ENCODE measurements around the gene CFL1.

CFL1 gene

DNA sequence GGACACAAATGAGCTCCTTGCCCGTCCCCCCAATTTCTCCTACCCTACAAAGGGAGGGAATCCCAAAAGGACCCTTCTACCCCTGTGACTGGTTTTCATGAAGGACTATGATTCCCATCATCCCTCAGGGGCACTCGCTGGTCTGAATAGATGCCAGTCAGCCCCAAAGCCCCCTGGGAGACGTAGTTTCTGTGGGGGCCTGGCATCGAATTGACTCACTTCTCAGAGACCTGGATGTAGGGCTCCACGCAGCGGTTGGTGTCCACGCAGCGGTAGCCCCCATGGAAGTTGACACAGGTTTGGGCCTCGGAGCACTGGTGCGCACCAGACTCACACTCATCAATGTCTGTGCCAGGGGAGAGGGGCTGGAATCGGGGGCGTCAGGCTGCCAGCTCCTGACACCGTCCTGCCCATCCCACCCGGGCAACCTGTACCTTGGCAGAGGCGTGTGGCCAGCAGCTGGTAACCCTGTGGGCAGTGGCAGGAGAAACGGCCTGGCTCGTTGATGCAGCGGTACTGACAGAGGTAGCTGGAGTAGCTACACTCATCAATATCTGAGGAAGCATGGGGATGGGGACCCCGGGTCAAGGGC is 10.2 kb upstream of the CFL1 start:
- Mint-ChIP-seq H3K36me3 (ENCODE audit: low read depth) (peaks cover 8% of the 10 kb centered on the region), H3K27me3 (no peaks in the 10 kb centered on the region), H3K4me3 (no peak overlapping the region), H3K4me1 (peaks cover 20% of the 10 kb centered on the region), H3K27ac (no peak overlapping the region), H3K9me3 (no peaks in the 10 kb centered on the region)
- DNase-seq (no peak), ATAC-seq (no peak)

DNA sequence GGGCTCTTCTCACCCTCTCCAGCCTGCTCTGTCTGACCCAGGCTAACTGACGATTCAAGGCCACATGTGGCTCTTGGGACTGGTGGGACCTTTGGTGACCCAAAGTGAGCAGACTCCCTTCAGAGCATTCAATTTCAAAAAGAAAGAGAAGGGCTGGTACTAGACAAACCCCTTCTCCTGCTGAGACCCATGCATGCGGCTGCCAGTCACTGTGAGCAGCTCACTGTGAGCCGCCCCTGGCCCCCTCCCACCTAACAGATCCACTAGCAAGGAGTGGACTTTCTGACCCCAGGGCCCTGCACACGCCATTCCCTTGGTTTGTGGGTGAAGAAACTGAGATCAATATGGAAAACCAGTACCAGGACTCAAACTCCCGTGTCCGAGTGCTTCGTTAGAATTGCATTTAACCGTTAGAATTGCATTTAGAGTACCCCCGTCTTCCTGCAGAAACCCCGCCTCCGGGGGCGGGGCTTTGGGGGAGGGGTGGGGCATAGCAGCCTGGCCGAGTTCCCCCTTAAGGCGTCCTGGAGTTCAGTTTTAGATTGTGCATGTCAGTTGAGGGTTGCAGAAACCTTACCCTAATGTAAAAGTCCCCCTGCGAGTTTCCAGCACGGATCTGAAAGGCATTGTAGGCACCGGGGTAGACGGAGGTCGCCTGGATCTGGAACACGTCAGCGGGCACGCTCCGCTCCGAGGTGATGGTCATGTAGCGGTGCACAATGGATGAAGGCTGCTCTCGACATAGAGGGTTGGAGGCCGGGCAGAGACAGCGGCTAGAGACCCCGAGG is 9.5 kb upstream of the CFL1 start:
- Mint-ChIP-seq H3K36me3 (ENCODE audit: low read depth) (peaks cover 12% of the 10 kb centered on the region), H3K9me3 (no peaks in the 10 kb centered on the region), H3K4me3 (no peak overlapping the region), H3K4me1 (peaks cover 20% of the 10 kb centered on the region), H3K27ac (no peak overlapping the region), H3K27me3 (no peaks in the 10 kb centered on the region)
- DNase-seq (peak; percentile 60), ATAC-seq (no peak)

DNA sequence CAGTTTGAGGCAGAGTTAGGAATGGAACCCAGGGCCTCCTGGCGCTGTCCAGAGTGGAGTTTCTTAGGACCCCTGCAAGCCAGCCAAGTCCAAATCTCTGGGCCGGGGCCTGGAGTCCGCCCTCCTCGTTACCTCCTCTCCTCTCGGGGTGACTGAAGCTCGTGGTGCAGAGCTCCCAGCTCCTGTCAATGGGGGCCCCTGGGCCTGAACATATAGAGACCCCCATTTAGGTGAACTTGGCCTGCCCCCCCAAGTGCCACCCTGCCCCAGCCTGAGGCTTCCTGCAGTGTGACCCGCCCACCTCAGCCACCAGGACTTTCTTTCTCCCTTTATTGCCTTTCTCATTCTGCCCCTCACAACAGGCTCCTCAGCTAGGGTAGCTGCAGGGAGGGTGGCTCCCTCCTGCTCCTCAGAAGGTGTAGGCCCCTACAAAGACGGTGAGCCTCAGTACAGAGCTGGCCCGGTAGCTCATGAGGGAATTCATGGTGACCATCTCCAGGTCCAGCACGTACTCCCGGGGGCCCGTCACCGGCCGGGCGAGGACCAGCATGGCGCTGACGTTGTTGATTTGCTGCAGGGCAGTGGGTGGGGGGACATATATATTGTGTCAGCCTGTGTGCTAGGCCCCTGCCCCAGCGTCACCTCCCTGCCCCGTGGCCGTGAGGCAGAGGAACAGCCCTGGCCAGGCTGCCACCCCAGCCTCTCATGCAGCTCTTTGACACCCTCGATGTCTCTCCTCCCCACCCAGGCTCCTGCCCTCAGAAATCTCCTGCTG is 8.7 kb upstream of the CFL1 start:
- Mint-ChIP-seq H3K27ac (no peak overlapping the region), H3K4me3 (no peak overlapping the region), H3K4me1 (peaks cover 23% of the 10 kb centered on the region), H3K36me3 (ENCODE audit: low read depth) (peaks cover 15% of the 10 kb centered on the region), H3K27me3 (no peaks in the 10 kb centered on the region), H3K9me3 (no peaks in the 10 kb centered on the region)
- ATAC-seq = no peak
- no peak for DNase-seq

DNA sequence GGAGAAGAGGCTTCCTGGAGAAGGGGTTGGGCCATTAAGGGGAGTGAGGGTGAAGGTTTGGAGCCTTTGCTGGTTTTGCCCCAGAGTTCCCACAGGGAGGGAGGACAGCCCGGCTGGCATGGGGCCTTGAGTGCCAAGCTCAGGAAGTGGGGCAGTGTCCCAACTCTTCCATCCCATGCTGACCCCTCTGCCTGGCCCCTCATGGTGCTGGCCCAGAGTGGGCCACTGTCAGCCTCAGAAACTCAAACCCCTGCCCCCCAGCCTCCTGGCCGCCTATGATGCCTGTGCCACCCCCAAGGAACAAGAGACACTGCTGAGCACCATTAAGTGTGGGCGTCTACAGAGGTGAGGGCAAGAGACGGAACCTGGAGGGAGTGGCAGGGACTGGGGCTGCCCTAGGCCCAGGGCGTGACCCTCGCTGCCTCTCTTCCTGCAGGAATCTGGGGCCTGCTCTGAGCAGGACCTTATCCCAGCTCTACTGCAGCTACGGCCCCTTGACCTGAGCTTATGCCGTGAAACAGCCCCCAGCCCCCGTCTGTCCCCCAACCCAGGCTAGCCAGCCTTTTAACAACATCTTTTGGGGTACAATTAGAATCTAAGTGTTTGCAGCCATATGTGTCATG is 7.7 kb upstream of the CFL1 start:
- ATAC-seq = no peak
- no peak for DNase-seq
- H3K36me3 Mint-ChIP-seq (ENCODE audit: low read depth) = peaks cover 21% of the 10 kb centered on the region
- H3K4me3 Mint-ChIP-seq = no peak overlapping the region
- H3K4me1 Mint-ChIP-seq = peaks cover 19% of the 10 kb centered on the region
- H3K27ac Mint-ChIP-seq = no peak overlapping the region
- no peaks in the 10 kb centered on the region for H3K9me3 Mint-ChIP-seq
- H3K27me3 Mint-ChIP-seq = no peaks in the 10 kb centered on the region

DNA sequence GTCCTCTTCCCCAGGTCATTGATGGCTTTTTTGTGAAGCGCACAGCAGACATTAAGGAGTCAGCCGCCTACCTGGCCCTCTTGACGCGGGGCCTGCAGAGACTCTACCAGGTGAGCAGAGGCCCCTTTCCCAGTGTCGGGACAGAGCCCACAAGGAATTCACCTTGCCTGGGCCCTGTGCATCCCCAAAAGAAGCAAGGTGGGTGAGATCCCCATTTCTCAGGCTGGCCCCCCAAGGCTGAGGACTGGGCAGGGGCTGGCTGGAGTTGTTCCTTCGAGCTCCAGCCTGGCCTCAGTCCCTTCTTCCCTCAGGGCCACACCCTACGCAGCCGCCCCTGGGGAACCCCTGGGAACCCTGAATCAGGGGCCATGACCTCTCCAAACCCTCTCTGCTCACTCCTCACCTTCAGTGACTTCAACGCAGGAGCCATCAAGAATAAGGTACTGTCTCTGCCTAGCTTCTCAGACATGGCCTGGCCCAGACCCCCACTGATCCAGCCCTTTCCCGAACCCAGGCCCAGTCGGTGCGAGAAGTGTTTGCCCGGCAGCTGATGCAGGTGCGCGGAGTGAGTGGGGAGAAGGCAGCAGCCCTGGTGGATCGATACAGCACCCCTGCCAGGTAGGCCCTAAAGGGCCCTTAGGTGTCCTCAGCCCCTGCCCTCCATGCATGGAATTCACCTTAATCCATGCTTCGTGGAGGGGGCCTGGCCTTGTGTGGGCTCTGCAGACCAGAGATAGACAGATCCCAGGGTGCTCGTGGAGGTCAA is 6.9 kb upstream of the CFL1 start:
- Mint-ChIP-seq H3K36me3 (ENCODE audit: low read depth) (peaks cover 22% of the 10 kb centered on the region), H3K9me3 (no peaks in the 10 kb centered on the region), H3K27ac (no peak overlapping the region), H3K27me3 (no peaks in the 10 kb centered on the region), H3K4me1 (peaks cover 18% of the 10 kb centered on the region), H3K4me3 (no peak overlapping the region)
- no peak for ATAC-seq
- no peak for DNase-seq

DNA sequence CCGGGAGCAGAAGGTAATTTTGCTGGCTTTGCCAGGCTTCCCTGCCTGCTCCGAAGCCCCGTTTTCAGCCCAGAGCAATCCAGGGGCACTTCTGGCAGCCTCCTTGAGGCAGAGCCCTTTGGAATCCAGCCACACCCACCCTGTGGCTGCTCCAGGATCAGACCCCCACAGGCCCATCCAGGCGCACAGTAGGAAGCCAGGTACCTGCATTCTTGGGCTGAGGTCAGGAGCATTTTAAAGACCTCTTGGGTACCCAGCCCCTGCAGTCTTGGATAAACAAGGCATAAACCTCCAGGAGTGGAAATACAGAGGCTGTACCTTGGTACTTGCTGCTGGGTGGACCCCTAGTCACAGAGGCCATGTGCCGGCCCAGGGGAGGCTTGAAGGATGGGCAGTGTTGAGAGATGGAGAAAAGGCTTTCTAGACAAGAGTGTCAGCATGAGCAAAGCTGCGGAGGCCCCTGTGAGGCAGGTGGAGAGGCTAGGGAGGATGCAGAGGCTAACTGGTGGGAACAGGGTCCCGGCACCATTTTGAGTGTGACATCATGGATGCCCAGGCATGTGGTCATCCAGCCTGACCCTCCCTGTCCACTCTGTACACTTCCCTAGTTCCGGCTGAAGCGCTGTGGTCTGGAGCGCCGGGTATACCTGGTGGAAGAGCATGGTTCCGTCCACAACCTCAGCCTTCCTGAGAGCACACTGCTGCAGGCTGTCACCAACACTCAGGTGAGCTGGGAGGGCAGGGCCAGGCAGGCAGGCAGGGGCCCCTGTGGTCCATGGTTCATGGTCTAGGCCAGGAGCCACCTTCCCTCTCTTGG is 6.1 kb upstream of the CFL1 start:
- no peak overlapping the region for H3K27ac Mint-ChIP-seq
- H3K36me3 Mint-ChIP-seq (ENCODE audit: low read depth) = peaks cover 22% of the 10 kb centered on the region
- no peaks in the 10 kb centered on the region for H3K27me3 Mint-ChIP-seq
- ATAC-seq = no peak
- H3K9me3 Mint-ChIP-seq = no peaks in the 10 kb centered on the region
- H3K4me1 Mint-ChIP-seq = peaks cover 19% of the 10 kb centered on the region
- H3K4me3 Mint-ChIP-seq = no peak overlapping the region
- DNase-seq = no peak

DNA sequence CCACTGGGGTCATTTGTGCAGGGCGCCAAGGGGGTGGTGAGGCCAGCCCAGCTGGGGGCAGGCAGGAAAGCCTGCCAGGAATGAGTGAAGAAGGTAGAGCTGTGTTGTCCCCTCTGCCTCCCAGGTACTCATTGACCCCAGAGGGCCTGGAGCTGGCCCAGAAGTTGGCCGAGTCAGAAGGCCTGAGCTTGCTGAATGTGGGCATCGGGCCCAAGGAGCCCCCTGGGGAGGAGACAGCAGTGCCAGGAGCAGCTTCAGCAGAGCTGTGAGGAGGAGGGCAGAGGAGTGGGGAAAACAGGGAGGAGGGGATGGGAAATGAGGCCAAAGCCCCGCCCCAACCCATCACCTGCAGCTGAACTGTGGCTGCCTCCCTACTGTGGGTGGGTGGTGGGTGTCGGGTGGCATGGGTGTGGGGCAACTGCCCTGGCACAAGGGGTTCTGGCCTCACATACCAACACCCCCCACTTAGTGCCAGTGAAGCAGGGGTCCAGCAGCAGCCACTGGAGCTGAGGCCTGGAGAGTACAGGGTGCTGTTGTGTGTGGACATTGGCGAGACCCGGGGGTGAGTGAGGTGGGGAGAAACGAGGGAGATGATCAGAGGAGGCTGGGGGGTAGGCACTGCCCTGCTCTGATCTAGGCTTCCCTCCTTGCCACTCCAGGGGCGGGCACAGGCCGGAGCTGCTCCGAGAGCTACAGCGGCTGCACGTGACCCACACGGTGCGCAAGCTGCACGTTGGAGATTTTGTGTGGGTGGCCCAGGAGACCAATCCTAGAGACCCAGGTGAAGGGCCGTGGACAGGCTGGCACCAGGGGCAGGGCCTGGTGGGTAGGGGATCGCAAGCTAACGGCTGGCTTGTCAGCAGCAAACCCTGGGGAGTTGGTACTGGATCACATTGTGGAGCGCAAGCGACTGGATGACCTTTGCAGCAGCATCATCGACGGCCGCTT is 5.2 kb upstream of the CFL1 start:
- Mint-ChIP-seq H3K36me3 (ENCODE audit: low read depth) (peaks cover 22% of the 10 kb centered on the region), H3K27me3 (no peaks in the 10 kb centered on the region), H3K27ac (peak overlapping the region; percentile 31), H3K9me3 (no peaks in the 10 kb centered on the region), H3K4me3 (no peak overlapping the region), H3K4me1 (peaks cover 25% of the 10 kb centered on the region)
- no peak for DNase-seq
- ATAC-seq = no peak

DNA sequence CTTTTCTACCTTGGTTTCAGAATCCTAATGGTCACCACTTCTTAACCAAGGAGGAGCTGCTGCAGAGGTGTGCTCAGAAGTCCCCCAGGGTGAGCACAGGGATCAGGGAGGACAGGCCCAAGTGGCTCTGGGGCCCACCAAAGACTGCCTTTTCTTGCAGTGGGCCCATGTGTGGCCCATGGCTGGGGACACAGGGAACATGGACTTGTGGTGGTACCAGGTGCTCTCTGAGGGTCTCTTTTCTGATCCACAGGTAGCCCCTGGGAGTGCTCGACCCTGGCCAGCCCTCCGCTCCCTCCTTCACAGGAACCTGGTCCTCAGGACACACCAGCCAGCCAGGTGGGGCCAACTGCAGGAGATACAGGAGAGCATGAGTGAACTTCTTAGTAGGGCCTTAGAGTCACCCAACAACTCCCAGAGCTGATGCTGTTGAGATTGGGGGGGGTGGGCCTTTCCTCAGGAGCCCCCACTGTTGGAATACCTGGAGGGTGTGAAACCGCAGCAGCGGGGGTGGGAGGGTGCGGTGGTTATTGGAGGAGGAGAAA is 4.3 kb upstream of the CFL1 start:
- no peak overlapping the region for H3K4me3 Mint-ChIP-seq
- ATAC-seq (no peak), DNase-seq (no peak)
- H3K27me3 Mint-ChIP-seq = no peaks in the 10 kb centered on the region
- H3K9me3 Mint-ChIP-seq = no peaks in the 10 kb centered on the region
- peaks cover 26% of the 10 kb centered on the region for H3K4me1 Mint-ChIP-seq
- H3K36me3 Mint-ChIP-seq (ENCODE audit: low read depth) = peaks cover 22% of the 10 kb centered on the region
- peak overlapping the region; percentile 31 for H3K27ac Mint-ChIP-seq

DNA sequence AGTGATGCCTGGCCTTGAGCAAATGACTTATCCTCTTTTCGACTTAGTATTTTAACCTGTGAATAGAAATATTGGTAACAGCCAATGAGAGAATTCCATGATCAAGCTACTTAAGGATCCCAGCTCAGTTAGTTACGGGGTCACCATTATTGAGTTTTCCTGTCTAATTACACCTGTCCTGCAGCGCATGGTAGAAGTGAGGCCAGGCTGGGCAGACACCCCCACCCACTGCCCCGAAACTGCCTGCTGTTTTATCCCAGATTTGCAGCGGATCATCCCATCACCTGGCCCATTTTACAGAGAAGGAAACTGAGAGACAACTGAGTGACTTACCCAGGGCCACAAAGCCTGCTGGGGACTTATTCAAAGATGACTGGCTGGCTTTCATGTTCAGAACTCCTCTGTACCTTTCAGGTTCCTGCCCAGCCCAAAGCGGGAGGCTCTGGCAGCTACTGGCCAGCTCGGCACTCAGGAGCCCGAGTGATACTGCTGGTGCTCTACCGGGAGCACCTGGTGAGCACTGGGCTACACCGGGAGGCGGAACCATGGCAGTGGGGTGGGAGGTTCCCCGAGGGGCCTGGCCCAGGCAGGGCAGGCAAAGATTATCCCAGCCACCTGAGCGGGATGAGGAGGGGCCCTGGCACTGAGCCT is 3.7 kb upstream of the CFL1 start:
- no peak for ATAC-seq
- Mint-ChIP-seq H3K4me3 (peak overlapping the region; percentile 95), H3K27me3 (no peaks in the 10 kb centered on the region), H3K4me1 (peaks cover 28% of the 10 kb centered on the region), H3K9me3 (no peaks in the 10 kb centered on the region), H3K27ac (peak overlapping the region; percentile 94), H3K36me3 (ENCODE audit: low read depth) (peaks cover 22% of the 10 kb centered on the region)
- DNase-seq = no peak

DNA sequence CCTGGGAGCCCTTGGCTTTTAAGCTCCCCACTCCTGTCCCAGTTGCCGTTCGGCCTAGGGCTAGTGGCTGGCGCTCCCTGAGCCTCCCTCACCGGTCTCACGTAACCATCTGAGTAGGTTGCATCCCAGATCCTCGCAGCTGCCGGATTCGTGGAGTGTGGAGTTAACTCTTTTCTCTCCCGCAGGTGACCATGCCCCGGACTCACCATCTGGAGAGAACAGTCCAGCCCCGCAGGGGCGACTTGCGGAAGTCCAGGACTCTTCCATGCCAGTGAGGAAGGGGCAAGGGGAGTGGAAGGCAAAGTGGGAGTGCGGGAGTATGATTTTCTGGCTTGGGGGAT is 3.2 kb upstream of the CFL1 start:
- H3K27me3 Mint-ChIP-seq = no peaks in the 10 kb centered on the region
- peak overlapping the region; percentile 94 for H3K27ac Mint-ChIP-seq
- peak overlapping the region; percentile 95 for H3K4me3 Mint-ChIP-seq
- ATAC-seq (no peak), DNase-seq (no peak)
- no peaks in the 10 kb centered on the region for H3K9me3 Mint-ChIP-seq
- peaks cover 25% of the 10 kb centered on the region for H3K36me3 Mint-ChIP-seq (ENCODE audit: low read depth)
- peaks cover 33% of the 10 kb centered on the region for H3K4me1 Mint-ChIP-seq

DNA sequence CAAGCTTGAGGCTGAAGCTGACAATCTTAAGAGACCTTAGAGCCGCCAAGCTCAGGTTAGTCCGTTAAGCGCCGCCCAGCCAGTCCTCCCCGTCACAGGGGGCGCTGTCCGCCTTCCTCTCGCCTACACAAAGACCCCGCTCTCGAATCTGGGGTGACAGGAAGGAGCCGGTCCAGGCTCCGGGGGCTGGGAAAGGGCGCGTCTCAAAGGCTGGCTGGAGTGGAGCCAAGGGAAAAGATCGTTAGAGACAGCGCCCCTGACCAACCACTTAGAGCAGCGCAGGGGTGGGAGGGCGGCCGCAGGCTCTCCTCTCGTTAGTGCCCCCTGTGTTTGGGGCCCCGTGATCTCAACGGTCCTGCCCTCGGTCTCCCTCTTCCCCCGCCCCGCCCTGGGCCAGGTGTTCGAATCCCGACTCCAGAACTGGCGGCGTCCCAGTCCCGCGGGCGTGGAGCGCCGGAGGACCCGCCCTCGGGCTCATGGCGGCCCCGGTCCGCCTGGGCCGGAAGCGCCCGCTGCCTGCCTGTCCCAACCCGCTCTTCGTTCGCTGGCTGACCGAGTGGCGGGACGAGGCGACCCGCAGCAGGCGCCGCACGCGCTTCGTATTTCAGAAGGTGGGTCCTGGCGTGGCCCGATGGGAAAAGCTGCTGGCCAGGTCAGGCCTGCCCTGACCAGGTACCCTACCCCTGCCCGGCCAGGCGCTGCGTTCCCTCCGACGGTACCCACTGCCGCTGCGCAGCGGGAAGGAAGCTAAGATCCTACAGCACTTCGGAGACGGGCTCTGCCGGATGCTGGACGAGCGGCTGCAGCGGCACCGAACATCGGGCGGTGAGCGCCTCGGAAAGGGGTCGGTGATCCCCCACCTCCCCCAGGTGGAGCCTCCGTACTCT is 2.5 kb upstream of the CFL1 start, which contains the start of gene MUS81:
TSS of gene MUS81 (plus strand) at position 156 of the 887 bp plus-strand sequence. CDS start at position 477, 321 bp downstream.
- Mint-ChIP-seq H3K36me3 (ENCODE audit: low read depth) (peaks cover 31% of the 10 kb centered on the region), H3K4me3 (peak within 1 kb of the TSS; percentile 95), H3K27ac (peak within 1 kb of the TSS; percentile 94), H3K9me3 (no peaks in the 10 kb centered on the region), H3K4me1 (peaks cover 39% of the 10 kb centered on the region), H3K27me3 (no peaks in the 10 kb centered on the region)
- ATAC-seq (peak; percentile 48), DNase-seq (peak; percentile 98)
